H1 (cell line): ENCODE results near the gene TRIM40. TPM values are rescaled to one million over a fixed set of nuclear protein-coding genes. Genes with fewer than 3 reads are reported as not detected.

Experiments
- CTCF ChIA-PET: fragments of 300-600 bp; sonication (Branson Sonifier 250); formaldehyde crosslinking; loops from one replicate; lab custom pipeline; 2021; ENCODE audit not compliant: partially characterized antibody; lab: Charles Lee
- POLR2A ChIA-PET: fragments of 300-600 bp; sonication (Branson Sonifier 250); formaldehyde crosslinking; loops from one replicate; lab custom pipeline; 2021; ENCODE audit warnings: inconsistent platforms; ENCODE audit not compliant: partially characterized antibody; lab: Charles Lee
- DNase-seq, 2 experiments: peaks; one replicate each; pipeline versions ENCODE4 v3.0.0 to v3.0.0-alpha.2; 2010 to 2022; ENCODE audit warnings: low spot score in 2 of 2, low read depth in 1 of 2, mixed read lengths in 1 of 2
- FAIRE-seq: peaks from 2 replicates; lab custom pipeline; 2011; peaks lifted over from hg19 to GRCh38; lab: Jason Lieb, UNC
- H2AFZ ChIP-seq: 2 replicates; pipeline ENCODE4 v1.8.1; 2012; ENCODE audit warnings: low read length, inconsistent platforms
- H2AK5ac ChIP-seq: 2 replicates; pipeline ENCODE4 v1.6.1; 2013; ENCODE audit warnings: low read depth, low read length
- H2BK120ac ChIP-seq: replicated peaks from 2 replicates; pipeline ENCODE3; 2013; ENCODE audit warnings: low read depth, low read length, inconsistent platforms
- H2BK12ac ChIP-seq: 2 replicates; pipeline ENCODE4 v1.6.1; 2013; ENCODE audit warnings: low read depth, low read length
- H2BK15ac ChIP-seq: 2 replicates; pipeline ENCODE4 v1.6.1; 2013; ENCODE audit warnings: low read length
- H2BK20ac ChIP-seq: 2 replicates; pipeline ENCODE4 v1.6.1; 2013; ENCODE audit warnings: low read length
- H2BK5ac ChIP-seq: 2 replicates; pipeline ENCODE4 v1.6.1; 2013; ENCODE audit warnings: low read depth, low read length
- H3K14ac ChIP-seq: 2 replicates; pipeline ENCODE4 v1.6.1; 2013; ENCODE audit warnings: inconsistent platforms; ENCODE audit not compliant: insufficient read length
- H3K18ac ChIP-seq: 2 replicates; pipeline ENCODE4 v1.6.1; 2013; ENCODE audit warnings: low read length; ENCODE audit errors: extremely low read depth
- H3K23ac ChIP-seq: 2 replicates; pipeline ENCODE4 v1.6.1; 2013; ENCODE audit warnings: inconsistent platforms; ENCODE audit not compliant: insufficient read length
- H3K23me2 ChIP-seq: 2 replicates; pipeline ENCODE4 v1.6.1; 2013; ENCODE audit warnings: low read depth, low read length
- H3K27ac ChIP-seq: 2 replicates; pipeline ENCODE4 v1.6.1; 2011; ENCODE audit warnings: low read depth, low read length, inconsistent platforms
- H3K27me3 ChIP-seq, 4 experiments: replicated peaks in 1 of 4; 1 replicate in 1 of 4; 2 replicates in 3 of 4; pipeline versions ENCODE4 v1.6.1 to v1.8.1; 2011 to 2013; ENCODE audit warnings: low read length in 3 of 4, mild to moderate bottlenecking in 3 of 4, inconsistent platforms in 2 of 4, mixed read lengths in 2 of 4, moderate library complexity in 1 of 4; ENCODE audit not compliant: control insufficient read depth in 3 of 4, insufficient read depth in 3 of 4; ENCODE audit errors: extremely low read depth in 1 of 4
- H3K36me3 ChIP-seq, 4 experiments: 2 replicates each; pipeline versions ENCODE4 v1.6.1 to v1.8.1; 2011 to 2013; ENCODE audit warnings: mild to moderate bottlenecking in 4 of 4, low read length in 3 of 4, moderate library complexity in 2 of 4, control low read depth in 1 of 4, inconsistent platforms in 1 of 4; ENCODE audit not compliant: insufficient read depth in 4 of 4, control insufficient read depth in 2 of 4
- H3K4ac ChIP-seq: replicated peaks from 2 replicates; pipeline ENCODE3; 2013; ENCODE audit warnings: low read length, low read depth, mixed read lengths, inconsistent platforms; ENCODE audit not compliant: insufficient read length
- H3K4me1 ChIP-seq, 4 experiments: replicated peaks in 1 of 4; 1 replicate in 1 of 4; 2 replicates in 3 of 4; pipeline versions ENCODE4 v1.6.1 to v1.8.1; 2011 to 2013; ENCODE audit warnings: low read length in 3 of 4, inconsistent platforms in 2 of 4, mixed read lengths in 1 of 4; ENCODE audit not compliant: insufficient read depth in 4 of 4, control insufficient read depth in 3 of 4
- H3K4me2 ChIP-seq, 2 experiments: 2 replicates each; pipeline versions ENCODE4 v1.6.1 to v1.8.1; 2011 to 2013; ENCODE audit warnings: low read depth in 2 of 2, low read length in 2 of 2, control low read depth in 1 of 2, inconsistent platforms in 1 of 2, mild to moderate bottlenecking in 1 of 2; ENCODE audit not compliant: insufficient read depth in 1 of 2
- H3K4me3 ChIP-seq, 4 experiments: fragments of 200-600, 300-600 bp in 1 of 4; sonication (generic), shearing (Covaris generic), sonication (Bioruptor Twin) in 1 of 4; 2 replicates each; pipeline versions ENCODE4 v1.5.1 to v1.8.1; 2011 to 2016; ENCODE audit warnings: low read length in 4 of 4, low read depth in 3 of 4, control low read depth in 2 of 4, inconsistent platforms in 2 of 4, mild to moderate bottlenecking in 2 of 4, mixed read lengths in 1 of 4, moderate library complexity in 1 of 4; ENCODE audit not compliant: insufficient read depth in 2 of 4; ENCODE audit errors: extremely low read depth in 1 of 4
- H3K56ac ChIP-seq: replicated peaks from 2 replicates; pipeline ENCODE3; 2013; ENCODE audit warnings: low read depth, mild to moderate bottlenecking, mixed read lengths, low read length, inconsistent platforms; ENCODE audit not compliant: insufficient read length
- H3K79me1 ChIP-seq: 2 replicates; pipeline ENCODE4 v1.6.1; 2013; ENCODE audit warnings: low read depth, low read length, control low read depth
- H3K79me2 ChIP-seq, 2 experiments: 2 replicates each; pipeline versions ENCODE4 v1.6.1 to v1.8.1; 2012 to 2013; ENCODE audit warnings: low read length in 2 of 2, mild to moderate bottlenecking in 2 of 2, inconsistent platforms in 1 of 2; ENCODE audit not compliant: insufficient read depth in 2 of 2, control insufficient read depth in 1 of 2
- H3K9ac ChIP-seq, 4 experiments: replicated peaks in 1 of 4; 1 replicate in 1 of 4; 2 replicates in 3 of 4; pipeline versions ENCODE4 v1.6.1 to v1.8.1; 2011 to 2013; ENCODE audit warnings: low read depth in 3 of 4, low read length in 3 of 4, control low read depth in 2 of 4, mild to moderate bottlenecking in 2 of 4, moderate library complexity in 2 of 4, inconsistent platforms in 1 of 4; ENCODE audit errors: extremely low read depth in 1 of 4
- H3K9me3 ChIP-seq, 2 experiments: 2 replicates each; pipeline versions ENCODE4 v1.6.1 to v1.8.1; 2012 to 2013; ENCODE audit warnings: mild to moderate bottlenecking in 2 of 2, moderate library complexity in 2 of 2, control low read depth in 1 of 2, inconsistent platforms in 1 of 2, low read depth in 1 of 2, low read length in 1 of 2, mixed read lengths in 1 of 2; ENCODE audit not compliant: insufficient read depth in 2 of 2
- H4K20me1 ChIP-seq, 2 experiments: replicated peaks in 1 of 2; 2 replicates each; pipeline versions ENCODE3 to v1.8.1; 2011 to 2013; ENCODE audit warnings: inconsistent platforms in 2 of 2, low read length in 2 of 2, mild to moderate bottlenecking in 1 of 2; ENCODE audit not compliant: insufficient read depth in 2 of 2, control insufficient read depth in 1 of 2
- H4K5ac ChIP-seq: 2 replicates; pipeline ENCODE4 v1.6.1; 2013; ENCODE audit warnings: low read length, low read depth, mixed read lengths, inconsistent platforms; ENCODE audit not compliant: insufficient read length
- H4K8ac ChIP-seq: 2 replicates; pipeline ENCODE4 v1.8.0; 2013; ENCODE audit warnings: mild to moderate bottlenecking, moderate library complexity, low read length, inconsistent platforms; ENCODE audit not compliant: insufficient read depth; ENCODE audit errors: extremely low read depth
- H4K91ac ChIP-seq: replicated peaks from 2 replicates; pipeline ENCODE3; 2013; ENCODE audit warnings: low read length, mixed read lengths, inconsistent platforms; ENCODE audit not compliant: insufficient read length
- ATF2 ChIP-seq: IDR thresholded peaks from 2 replicates; pipeline ENCODE4 v1.6.1; 2012; ENCODE audit warnings: low read length, inconsistent platforms
- RXRA ChIP-seq: IDR thresholded peaks from 2 replicates; pipeline ENCODE4 v1.6.1; 2011; ENCODE audit warnings: low read depth, mild to moderate bottlenecking, low read length, moderate library complexity; ENCODE audit not compliant: insufficient read depth
- SRF ChIP-seq: IDR thresholded peaks from 2 replicates; pipeline ENCODE4 v1.6.1; 2011; ENCODE audit warnings: mild to moderate bottlenecking, low read depth, low read length, moderate library complexity
- TEAD4 ChIP-seq: IDR thresholded peaks from 2 replicates; pipeline ENCODE4 v1.6.1; 2012; ENCODE audit warnings: low read depth, low read length, inconsistent platforms, mixed read lengths
- WGBS, 2 experiments: shearing (Covaris generic) in 1 of 2; methylation state at CpG; one replicate each; pipeline versions ENCODE4 v1.1.6 to v1.1.7; 2013 to 2015; ENCODE audit warnings: low lambda C conversion rate in 2 of 2, mixed read lengths in 2 of 2, inconsistent platforms in 1 of 2, low coverage in 1 of 2, missing lambda C conversion rate in 1 of 2; ENCODE audit not compliant: insufficient replicate concordance in 2 of 2, insufficient coverage in 1 of 2, insufficient read length in 1 of 2; ENCODE audit errors: extremely low coverage in 1 of 2, missing lambda C conversion rate in 1 of 2; 5-methylcytosine and 5-hydroxymethylcytosine counted together
- polyA plus RNA-seq, 7 experiments: library from polyadenylated mRNA; depleted of rRNA in 3 of 7; stranded (reverse) in 5 of 7; unstranded in 2 of 7; fragments of >200 nt in 5 of 7; fragments of 200-250 nt in 2 of 7; gene quantifications; 1 replicate in 5 of 7; 2 replicates in 1 of 7; 4 replicates in 1 of 7; pipeline versions ENCODE4 v1.2.1 to v1.2.3, GENCODE V29; 2011 to 2013; ENCODE audit warnings: missing spikeins in 2 of 7, mixed read lengths in 2 of 7
- total RNA-seq: library from RNA; stranded (reverse); fragmentation: NEBNext Ultra II Directional; extraction: Animal tissue kit (Norgen Biotek cat#: 25700); gene quantifications from 2 replicates; pipeline ENCODE4 v1.2.1, GENCODE V29; 2021

Gene TRIM40
- total and polyA plus RNA-seq, 2 of the 8 experiments (the other 6 are each of a cell fraction or from before 2014, with no cell fraction given), result not detected

- Histone ChIP-seq H3K4ac (no peak within 1 kb of the TSS), H4K20me1 (no peaks in the 10 kb centered on the region), H3K9me3 (no peaks in the 10 kb centered on the region), H4K5ac (no peak within 1 kb of the TSS), H3K23ac (no peak within 1 kb of the TSS), H2BK20ac (no peak within 1 kb of the TSS), H3K79me2 (no peaks in the 10 kb centered on the region), H3K56ac (no peak within 1 kb of the TSS), H2BK12ac (0 out of 2 replicates have a peak within 1 kb of the TSS, but pooled peaks have one; percentile 17), H2AK5ac (no peak within 1 kb of the TSS), H2AFZ (peak within 1 kb of the TSS; percentile 90), H3K79me1 (no peaks in the 10 kb centered on the region), H3K4me3 (no peak within 1 kb of the TSS), H3K14ac (no peak within 1 kb of the TSS), H3K4me2 (peak within 1 kb of the TSS; percentile 9 to 17; a peak in 1 of 4 replicates), H3K23me2 (no peaks in the 10 kb centered on the region), H3K36me3 (no peaks in the 10 kb centered on the region), H3K27ac (no peak within 1 kb of the TSS), H3K4me1 (peaks cover 0 to 4% (median 2%) of the 10 kb centered on the region in 4 experiments; a peak in 1 of 7 replicates), H3K27me3 (peaks cover 0 to 5% (median 2%) of the 10 kb centered on the region in 4 experiments; a peak in 3 of 7 replicates), H4K91ac (no peak within 1 kb of the TSS), H2BK15ac (no peak within 1 kb of the TSS), H2BK5ac (no peak within 1 kb of the TSS), H3K9ac (no peak within 1 kb of the TSS), H4K8ac (peak within 1 kb of the TSS; percentile 41; the same call in 1 of the 2 replicates), H3K18ac (peak within 1 kb of the TSS; percentile 48; the same call in 1 of the 2 replicates), H2BK120ac (no peak within 1 kb of the TSS)
- no peak for DNase-seq
- ChIA-PET CTCF (interaction anchor here (0.6 to 1.5 kb wide), 5 partner anchors 15 to 61 kb away, joined by 3 to 13 read pairs (median 3); no protein-coding TSS in a partner anchor), POLR2A (interaction anchor here (0.8 kb wide), 1 partner anchor 102 kb away, joined by 3 read pairs; the partner anchor contains the start of gene POLR1H)
- TF ChIP-seq RXRA (no peak), ATF2 (no peak), TEAD4 (peak; percentile 17; the same call in 1 of the 2 replicates), SRF (no peak)
- 85% methylated on average over 24 of the region's 31 CpGs; no CpG with 5 or more reads in 1 of the 2 experiments for WGBS, 2 experiments
- no peak for FAIRE-seq
These were observed 27.4 kb downstream of the TRIM40 start, which contains the start of gene TRIM15 for GRCh38 chr6:30163090-30163917. TSS of gene TRIM15 (plus strand) at chr6:30163546. CDS start at chr6:30163685, 139 bp downstream.
